A549 (cell line): ENCODE measurements around the gene RUNX1.

Experiments used
- EHMT2 ChIP-seq: fragments of 200-600 bp; sonication (generic); IDR thresholded peaks from 2 replicates; pipeline ENCODE4 v1.6.1; 2016; ENCODE audit warnings: antibody characterized with exemption, low read depth, mild to moderate bottlenecking, moderate library complexity
- ESRRA ChIP-seq: fragments of 150-350 bp; IDR thresholded peaks from 2 replicates; pipeline ENCODE4 v1.6.1; 2014; ENCODE audit warnings: mild to moderate bottlenecking, low read length, borderline replicate concordance
- FOSL2 ChIP-seq, 2 experiments: fragments of 450-650 bp in 1 of 2; fragments of >200 bp in 1 of 2; sonication (Bioruptor Twin) in 1 of 2; formaldehyde crosslinking; IDR thresholded peaks; 2 replicates each; pipeline versions ENCODE4 v1.5.0 to v1.6.1; 2016 to 2020; ENCODE audit warnings: mild to moderate bottlenecking in 1 of 2, moderate library complexity in 1 of 2
- POLR2A ChIP-seq: IDR thresholded peaks from 2 replicates; pipeline ENCODE4 v1.6.1; 2012; ENCODE audit warnings: mild to moderate bottlenecking, low read length
- SREBF2 ChIP-seq: fragments of 450-650 bp; IDR thresholded peaks from 2 replicates; pipeline ENCODE4 v1.6.1; 2014; ENCODE audit warnings: mild to moderate bottlenecking, moderate library complexity
- TF ChIP-seq, protein P1 (sequence below): fragments of 250-450 bp; sonication (Bioruptor Pico); IDR thresholded peaks from 2 replicates; pipeline ENCODE4 v1.5.0; 2020; ENCODE audit warnings: low read depth, mild to moderate bottlenecking, moderate library complexity
- TF ChIP-seq, protein P2 (sequence below): fragments of >200 bp; sonication (Bioruptor Twin); formaldehyde crosslinking; IDR thresholded peaks from 3 replicates; pipeline ENCODE4 v1.5.1; 2016

DNA sequence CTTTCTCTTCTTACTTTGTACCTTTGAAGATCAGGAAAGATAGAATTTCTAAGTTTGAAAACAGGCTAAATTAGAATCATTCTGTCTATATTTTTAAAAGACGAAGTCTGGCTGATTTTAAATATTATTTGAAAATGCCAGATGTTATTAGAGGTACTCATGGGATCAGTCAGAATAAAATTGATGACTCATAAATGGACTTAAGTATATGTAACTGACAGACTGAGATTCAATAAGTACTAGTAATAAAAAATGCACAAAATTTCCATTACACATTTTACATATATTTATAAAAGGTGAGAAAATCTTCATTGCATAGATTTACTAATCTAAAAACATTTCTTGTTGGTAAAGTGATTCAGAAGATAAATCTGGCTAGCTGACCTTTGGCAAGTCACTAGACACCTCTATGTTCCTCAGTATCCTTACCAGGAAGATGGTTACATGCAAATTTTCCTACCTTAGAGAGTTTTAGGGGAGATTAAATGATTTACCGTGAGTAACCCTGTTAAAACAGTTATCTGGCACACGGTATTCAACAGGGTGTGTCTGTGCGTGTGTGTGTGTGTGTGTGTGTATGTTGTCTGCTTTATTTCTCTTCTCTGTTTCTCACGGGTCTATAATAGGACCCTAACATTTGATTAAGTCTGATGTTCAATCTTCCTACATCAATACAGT is 189.0 kb downstream of the RUNX1 start:
- TF ChIP-seq, protein P1, sequence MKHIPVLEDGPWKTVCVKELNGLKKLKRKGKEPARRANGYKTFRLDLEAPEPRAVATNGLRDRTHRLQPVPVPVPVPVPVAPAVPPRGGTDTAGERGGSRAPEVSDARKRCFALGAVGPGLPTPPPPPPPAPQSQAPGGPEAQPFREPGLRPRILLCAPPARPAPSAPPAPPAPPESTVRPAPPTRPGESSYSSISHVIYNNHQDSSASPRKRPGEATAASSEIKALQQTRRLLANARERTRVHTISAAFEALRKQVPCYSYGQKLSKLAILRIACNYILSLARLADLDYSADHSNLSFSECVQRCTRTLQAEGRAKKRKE (CRISPR knock-in tag) = no peak
- TF ChIP-seq, protein P2, sequence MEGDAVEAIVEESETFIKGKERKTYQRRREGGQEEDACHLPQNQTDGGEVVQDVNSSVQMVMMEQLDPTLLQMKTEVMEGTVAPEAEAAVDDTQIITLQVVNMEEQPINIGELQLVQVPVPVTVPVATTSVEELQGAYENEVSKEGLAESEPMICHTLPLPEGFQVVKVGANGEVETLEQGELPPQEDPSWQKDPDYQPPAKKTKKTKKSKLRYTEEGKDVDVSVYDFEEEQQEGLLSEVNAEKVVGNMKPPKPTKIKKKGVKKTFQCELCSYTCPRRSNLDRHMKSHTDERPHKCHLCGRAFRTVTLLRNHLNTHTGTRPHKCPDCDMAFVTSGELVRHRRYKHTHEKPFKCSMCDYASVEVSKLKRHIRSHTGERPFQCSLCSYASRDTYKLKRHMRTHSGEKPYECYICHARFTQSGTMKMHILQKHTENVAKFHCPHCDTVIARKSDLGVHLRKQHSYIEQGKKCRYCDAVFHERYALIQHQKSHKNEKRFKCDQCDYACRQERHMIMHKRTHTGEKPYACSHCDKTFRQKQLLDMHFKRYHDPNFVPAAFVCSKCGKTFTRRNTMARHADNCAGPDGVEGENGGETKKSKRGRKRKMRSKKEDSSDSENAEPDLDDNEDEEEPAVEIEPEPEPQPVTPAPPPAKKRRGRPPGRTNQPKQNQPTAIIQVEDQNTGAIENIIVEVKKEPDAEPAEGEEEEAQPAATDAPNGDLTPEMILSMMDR = no peak
- no peak for TF ChIP-seq EHMT2
- no peak for TF ChIP-seq FOSL2 (IDR thresholded peaks at IDR 0.05)
- TF ChIP-seq FOSL2 (CRISPR knock-in tag; IDR thresholded peaks at IDR 0.05) = peak; percentile 61
- TF ChIP-seq ESRRA = no peak
- no peak for TF ChIP-seq POLR2A
- no peak for TF ChIP-seq SREBF2
